Stimulated activated CD4-positive, alpha-beta T cell treated with anti-CD3 and anti-CD28 coated beads, Interleukin-4, amount 100 ng/mL, for 24 hours (primary cell): Measurements from ENCODE around the gene FUT6.

Source experiments
- DNase-seq: peaks from one replicate; pipeline ENCODE4 v3.0.0-alpha.2; 2020

Gene FUT6

GRCh38 chr19:5827342-5827890 is 12.1 kb downstream of the FUT6 start:
- no peak for DNase-seq

DNA sequence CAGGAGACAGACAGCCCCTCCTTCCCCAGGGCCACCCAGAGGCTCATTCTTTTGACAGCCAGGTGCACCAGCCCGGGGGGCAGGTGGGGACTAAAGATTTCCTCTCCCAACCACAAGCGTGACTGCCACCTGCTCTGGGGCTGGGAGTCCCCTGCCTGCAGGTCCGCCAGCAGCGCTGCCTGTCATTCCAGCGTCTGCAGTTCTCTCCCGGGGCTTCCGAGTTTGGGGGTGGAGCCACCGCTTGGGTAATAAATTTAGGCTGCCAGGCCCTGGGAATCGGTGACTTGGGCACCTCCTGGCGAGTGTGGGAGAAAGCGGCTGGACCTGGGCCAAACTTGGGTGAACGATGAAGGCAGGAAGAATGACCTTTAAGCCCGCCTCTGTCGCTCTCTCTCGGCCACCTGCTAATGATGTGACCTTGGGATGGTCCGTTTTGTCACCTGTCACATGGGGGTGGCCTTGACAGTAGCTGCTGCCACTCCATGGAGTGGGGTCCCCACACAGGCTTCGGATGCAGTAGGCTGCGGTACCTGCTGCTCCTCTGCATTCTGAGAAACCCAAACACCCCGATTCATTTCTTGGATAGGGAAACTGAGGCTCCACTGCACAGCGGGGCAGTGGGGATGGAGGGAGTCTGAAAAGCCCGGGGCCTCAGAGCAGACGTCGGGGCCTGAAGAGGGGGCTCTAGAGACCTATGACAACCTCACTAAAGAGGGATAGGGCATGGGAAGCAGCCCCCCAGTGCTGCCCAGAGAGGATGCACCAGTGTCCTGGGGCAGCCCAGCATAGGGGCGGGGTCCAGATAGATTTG is 12.8 kb downstream of the FUT6 start:
- no peak for DNase-seq

DNA sequence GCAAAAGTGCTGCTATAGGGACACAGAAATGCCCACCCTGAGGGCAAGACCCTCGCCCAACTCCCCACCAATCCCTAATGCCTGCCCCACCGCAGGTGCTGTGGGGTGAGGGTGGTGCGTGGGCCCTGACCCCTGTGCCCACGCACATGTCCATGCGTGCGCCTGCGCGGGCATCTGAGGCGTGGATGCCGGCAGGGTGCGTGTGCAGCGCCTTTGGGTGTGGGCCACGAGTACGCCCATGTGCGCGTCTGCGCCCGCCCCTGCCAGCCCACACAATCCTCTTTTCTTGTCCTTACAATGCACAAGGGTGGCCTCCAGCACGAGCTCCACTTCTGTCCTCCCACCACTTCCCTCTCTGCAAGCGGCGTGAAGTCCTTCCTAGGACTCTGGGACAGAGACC is 14.3 kb downstream of the FUT6 start:
- no peak for DNase-seq

DNA sequence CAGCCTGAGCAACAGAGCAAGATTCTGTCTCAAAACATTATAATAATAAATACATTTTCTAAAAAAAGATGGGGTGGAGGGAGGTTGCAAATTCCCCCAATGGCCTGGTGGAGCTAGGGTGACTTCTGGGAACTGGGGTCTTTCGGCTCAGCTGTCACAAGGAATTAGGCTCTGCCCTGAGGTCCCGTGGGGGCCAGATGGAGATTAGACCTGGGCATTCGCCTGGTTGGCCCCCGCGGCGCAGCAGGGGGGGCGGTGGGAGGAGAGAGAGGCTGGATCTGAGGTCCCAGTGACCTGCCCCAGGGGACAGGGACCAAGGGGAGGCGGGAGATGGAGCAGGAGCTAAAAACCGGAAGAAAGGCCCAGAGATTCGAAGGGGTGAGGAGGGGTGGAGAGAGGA is 14.8 kb downstream of the FUT6 start:
- no peak for DNase-seq

DNA sequence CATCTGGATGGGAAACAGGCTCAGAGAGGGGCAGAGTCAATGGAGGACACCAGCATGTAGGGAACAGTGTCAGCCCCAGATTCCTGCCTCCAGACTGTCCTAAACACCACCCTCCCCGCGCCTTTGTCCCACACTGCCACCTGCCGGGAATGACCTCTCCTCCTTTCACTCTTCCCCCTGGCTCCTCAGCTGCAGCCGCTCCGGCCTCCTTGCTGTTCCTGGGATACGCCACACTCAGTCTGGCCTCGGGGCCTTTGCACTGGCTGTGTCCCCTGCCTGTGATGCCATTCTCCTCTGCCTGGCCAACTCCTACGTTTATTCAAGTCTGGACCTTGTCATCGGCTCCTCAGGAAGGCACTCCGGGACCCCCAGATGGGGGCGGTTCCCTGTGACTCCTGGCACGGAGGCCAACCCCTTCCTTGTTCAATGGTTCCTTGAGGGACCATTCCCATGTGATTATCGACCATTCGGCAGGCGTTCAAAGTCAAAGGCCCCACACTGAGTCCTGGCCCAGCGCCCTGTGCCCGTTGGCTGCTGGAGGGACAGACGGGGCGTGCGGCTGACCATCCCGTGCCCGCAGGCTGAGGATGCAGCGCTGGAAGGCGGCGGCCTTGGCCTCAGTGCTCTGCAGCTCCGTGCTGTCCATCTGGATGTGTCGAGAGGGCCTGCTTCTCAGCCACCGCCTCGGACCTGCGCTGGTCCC is 15.8 kb downstream of the FUT6 start:
- no peak for DNase-seq

GRCh38 chr19:5822181-5822844 is 17.2 kb downstream of the FUT6 start:
- no peak for DNase-seq

DNA sequence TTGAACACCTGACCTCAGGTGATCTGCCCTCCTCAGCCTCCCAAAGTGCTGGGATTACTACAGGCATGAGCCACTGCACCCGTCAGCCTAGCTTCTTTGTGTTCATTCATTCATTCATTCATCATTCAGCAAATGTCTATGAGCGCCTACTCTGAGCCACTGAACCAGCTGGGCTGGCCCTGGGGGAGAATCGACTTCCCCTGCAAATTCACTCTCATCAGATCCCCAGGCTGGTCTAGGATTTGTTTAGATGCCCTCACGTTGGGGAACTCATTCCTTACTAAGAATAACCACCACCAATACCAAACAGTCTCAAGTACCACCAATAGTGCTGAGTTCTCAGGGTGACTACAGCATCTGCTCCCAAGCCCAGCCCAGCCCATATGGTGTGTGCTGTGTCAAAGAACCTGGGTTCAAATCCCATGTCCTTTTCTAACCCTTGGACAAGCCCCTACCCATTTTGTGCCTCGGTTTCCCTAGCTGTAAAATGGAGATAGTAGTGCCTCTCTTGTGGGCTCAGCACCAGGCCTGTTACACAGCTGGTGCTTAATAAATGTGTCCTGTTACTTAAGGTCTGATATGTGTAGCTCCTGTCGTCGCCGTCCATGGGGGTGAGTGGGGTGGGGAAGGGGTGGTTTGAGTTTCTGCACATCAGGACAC is 17.9 kb downstream of the FUT6 start:
- no peak for DNase-seq

DNA sequence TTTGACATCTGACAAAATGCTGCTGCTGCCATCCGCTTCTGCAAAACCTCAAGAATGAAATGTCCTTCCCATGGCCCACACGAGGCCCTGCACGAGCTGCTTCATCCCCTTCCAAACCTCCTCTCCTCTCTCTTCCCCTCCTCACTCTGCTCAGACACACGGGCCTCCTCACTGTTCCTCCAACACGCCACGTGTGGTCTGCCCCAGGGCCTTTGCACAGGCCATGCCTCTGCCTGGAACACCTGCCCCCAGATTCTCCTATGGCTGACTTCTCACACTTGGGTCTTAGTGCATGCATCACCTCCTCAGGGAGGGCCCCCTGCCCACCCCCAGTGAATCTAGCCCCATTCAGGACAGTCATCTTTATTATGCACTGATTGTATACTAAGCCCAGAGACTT is 18.7 kb downstream of the FUT6 start:
- no peak for DNase-seq

DNA sequence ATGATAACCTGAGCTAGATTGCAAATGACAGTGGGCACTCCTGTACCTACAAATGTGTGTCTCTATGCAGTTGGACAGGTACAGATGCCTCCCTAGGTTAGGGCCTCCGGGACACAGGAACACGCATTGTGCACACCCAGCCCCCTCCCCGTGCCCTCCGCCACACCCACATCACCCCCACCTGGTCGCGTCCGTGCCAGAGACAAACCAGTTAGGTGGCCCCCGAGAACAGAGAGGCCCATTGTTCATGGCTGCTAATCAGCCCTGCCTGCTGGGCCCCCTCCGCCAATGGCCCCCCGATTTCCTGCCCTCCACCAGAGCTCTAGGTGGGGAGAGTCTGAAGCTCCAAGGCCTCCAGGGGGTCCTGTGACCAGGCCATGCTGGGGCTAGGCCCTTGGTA is 20.9 kb downstream of the FUT6 start:
- DNase-seq: no peak

DNA sequence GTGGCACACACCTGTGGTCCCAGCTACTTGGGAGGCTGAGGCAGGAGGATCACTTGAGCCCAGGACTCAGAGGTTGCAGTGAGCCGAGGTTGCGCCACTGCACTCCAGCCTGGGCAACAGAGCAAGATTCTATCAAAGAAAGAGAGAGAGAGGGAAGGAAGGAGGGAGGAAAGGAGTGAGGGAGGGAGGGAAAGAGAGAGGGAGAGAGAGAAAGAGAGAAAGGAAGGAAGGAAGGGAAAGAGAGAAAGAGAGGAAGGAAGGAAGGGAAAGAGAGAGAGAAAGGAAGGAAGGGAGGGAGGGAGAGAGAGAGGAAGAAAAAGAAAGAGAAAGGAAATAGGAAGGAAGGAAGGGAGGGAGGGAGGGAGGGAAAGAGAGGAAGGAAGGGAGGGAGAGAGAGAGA is 22.3 kb downstream of the FUT6 start:
- DNase-seq: no peak

DNA sequence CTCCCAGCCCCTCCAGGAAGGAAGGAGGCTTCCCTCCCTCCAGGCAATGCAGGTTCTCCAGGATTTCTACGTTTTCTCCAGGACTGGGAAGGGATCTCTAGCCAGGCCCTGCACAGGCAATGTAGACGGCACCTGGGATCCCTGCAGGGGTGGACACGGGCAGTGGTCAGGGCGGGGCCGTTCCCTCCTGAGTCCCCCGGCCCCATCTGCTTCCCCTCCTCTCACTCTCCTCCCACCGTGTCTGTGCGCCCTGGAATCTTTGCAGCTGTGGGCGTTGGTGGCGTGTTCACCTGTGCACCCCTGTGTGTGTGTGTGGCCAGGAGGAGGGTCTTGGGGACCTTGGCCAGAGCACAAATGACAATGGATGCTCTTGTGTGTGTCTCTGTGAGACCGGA is 24.7 kb downstream of the FUT6 start:
- no peak for DNase-seq

DNA sequence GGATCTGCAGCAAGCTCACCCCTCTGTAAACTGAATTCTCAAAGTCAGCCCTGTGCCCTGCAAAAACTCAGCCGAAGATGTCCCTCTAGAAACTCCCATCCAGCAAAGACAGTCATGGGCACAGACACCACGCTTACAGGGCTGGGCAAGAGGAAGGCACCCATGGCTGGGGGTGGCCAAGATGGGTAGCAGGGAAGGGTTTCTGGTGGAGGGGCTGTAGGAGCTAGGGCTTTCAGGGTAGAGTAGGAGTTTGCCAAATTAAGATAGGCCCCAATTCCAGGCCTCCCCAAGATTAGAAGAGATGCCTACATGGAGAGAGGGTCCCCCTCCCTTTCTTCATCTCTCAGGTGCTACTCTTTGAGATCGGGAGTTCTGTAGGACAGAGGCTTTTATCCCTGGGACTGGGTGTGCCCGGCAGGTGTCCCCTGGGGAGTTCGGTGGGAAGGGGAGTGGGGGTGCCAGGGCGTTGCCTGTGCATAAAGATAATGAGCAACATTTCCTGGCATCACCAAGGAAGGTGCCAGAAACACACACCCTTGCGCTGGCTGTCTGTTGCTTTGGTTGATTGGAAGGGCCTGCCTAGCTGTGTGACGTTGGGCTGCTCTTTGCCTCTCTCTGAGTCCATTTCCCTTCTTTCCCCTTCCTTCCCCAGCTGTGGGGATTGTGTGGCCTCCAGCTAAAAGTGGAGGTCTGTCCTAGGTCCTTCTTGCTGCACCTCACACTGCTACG is 25.2 kb downstream of the FUT6 start:
- DNase-seq: no peak

DNA sequence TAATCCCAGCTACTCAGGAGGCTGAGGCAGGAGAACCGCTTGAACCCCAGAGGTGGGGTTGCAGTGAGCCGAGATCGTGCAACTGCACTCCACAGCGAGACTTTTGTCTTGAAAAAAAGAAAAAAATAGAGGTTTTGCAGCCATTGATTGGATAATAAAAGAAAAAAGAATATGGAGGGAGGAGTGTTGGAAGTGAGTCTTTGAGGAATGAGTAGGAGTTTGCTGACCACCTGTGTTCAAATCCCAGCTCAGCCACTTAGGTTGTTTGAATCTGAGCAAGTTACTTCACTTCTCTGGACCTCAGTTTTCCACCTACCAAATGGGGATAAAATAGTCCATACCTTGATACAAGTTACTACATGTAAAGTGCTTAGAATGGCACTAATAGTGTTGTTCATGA is 28.4 kb downstream of the FUT6 start:
- no peak for DNase-seq

DNA sequence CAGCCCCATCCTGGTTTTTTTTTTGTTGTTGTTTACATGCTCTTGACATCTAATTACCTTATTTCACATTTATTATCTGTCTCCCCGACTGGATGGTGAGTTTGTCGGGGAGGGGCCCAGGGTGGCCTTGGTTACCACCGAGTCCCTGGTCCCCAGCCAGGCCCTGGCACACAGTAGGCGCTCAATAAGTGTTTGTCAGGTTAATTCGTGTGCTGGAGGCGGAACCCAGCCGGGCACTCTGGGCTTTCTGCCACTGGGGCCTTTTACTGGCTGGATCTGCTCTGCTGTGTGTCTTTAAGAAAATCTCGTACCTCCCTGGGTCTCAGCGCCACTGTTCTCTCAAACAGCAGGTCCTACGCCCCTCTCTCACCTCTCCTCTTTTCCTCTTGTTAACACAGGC is 30.0 kb downstream of the FUT6 start:
- DNase-seq: no peak

DNA sequence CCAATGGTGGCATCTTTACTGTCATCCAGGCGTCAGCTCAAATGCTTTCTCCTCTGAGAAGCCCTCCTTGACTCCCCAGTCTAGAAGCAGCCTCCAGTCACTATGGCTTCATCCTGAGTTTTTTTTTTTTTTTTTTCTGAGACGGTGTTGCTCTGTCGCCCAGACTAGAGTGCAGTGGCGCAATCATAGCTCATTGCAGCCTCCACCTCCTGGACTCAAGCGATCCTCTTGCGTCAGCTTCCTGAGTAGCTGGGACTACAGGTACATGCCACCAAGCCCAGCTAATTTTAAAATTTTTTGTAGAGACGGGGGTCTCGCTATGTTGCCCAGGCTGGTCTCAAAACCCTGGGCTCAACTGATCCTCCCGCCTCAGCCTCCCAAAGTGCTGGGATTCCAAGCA is 30.4 kb downstream of the FUT6 start:
- no peak for DNase-seq

DNA sequence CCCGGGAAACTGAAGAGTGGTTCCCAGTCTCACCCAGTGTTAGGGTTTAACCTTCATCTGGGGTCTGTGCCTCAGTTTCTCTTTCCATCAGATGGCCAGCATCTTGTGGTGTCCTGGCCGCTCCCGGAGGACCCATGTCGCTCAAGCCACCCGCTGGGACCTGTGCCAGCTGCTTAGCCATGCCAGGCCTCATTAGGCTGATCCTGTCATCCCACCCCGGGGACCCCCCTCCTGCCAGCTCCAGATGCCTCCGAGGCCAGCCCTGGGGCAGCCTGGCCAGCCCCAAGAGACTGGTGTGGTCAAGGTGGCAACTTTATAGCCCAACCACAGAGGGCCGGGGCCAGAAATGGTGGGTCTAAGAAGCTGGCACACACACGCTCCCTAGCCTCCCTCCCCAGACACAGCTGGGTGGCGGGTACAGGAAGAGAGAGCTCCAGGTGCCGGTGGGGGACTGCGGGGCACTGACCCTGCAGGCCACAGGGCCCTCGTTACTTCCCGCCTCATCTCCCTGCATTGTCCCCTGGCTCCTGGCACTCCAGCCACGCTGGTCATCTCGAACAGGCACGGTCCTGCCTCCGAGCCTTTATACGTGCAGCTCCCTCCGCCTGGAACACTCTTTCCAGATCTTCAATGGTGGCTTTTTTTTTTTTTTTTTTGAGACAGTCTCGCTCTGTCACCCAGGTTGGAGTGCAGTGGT is 31.2 kb downstream of the FUT6 start:
- DNase-seq: no peak

DNA sequence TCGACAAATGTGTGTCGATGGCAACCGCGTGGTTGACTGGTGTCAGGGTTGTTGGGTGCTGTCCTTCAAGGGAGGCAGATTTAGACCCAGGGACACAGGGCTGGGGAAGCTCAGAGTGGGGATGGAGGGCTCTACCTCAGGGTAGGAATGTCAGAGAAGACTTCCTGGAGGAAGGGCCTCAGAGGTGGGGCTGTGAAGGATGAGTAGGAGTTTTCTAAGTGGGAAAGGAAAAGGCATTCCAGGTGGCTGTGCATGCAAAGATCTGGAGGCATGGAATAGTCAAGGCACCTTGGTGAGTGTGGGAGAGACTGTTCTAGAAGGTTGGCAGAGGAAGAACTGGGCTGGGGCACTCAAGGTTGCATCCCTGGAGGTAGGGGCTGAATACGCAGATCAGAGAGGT is 32.6 kb downstream of the FUT6 start:
- DNase-seq: no peak

- DNase-seq: no peak
Observed at GRCh38 chr19:5806133-5806489, 33.4 kb downstream of the FUT6 start.

- peak; percentile 64 for DNase-seq
Observed at GRCh38 chr19:5805462-5806132, 33.9 kb downstream of the FUT6 start.

DNA sequence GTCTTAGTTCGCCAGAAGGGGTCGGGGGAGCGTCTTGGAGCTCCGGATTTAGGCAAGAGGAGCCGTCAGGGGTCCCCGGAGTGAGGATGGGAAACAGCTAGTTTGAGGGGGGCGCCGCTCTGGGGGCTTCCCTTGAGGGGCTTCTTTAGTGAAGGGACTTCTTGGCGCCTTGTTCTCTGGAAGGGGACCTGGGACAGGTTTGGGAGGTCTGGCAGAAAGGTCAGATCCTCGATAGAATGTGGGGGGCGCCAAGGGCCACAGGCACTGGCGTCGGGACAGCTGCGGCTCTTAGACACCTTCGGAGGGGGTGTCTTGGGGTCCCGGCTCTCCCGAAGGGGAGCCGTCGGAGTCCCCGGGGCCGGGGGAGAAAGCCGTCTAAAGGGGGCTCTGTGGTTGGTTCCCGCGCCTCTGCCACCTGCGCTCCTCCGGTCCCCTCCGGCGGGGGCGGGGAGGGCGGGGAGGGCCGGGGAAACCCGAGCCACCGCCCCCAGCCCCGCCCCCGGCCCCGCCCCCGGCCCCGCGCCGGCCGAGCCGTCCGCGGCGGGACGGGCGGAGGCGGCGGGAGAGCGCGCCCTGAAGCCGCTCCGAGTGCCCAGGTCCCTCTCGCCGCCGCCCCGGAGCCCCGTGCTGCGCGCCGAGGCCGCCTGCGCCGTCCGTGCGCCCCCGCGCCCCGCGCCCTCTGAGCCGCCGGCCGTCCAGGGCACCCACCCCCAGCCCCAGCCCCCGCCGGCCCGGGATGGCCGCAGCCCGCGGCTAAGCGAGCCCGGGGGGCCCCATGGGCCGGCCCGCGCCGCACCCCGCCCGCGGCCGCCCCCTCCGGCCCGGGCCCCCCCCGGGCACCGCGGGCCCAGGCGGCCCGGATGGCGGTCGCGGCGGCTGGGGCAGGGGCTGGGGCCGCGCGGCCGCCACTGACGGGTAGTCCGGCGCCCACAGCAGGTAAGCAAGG is 34.7 kb downstream of the FUT6 start, which contains the start of gene NRTN:
Gene NRTN (plus strand): TSS at position 552 of the 946 bp plus-strand sequence. CDS start 19,099 bp downstream, outside the sequence.
- peak; percentile 35 for DNase-seq
